ENCODE data around the gene ZNF2.

DNA sequence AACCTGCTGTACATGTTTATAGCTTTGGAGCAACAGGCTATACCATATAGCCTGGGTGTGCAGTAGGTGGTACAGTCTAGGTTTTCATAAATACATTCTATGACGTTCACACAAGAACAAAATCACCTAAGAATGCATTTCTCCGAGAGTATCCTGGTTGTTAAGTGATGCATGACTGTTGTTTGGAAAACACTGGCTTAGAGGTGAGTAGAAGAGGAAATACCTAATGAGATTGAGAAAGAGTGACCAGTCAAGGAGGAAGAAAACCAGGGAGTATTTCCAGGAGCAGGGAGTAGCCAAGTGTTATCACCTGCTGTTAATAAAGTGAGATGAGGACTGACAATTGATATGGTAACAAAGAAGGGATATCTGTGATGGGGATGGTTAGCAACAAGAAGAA, 38.8 kb downstream of the ZNF2 start:
- TF ChIP-seq, protein P1, sequence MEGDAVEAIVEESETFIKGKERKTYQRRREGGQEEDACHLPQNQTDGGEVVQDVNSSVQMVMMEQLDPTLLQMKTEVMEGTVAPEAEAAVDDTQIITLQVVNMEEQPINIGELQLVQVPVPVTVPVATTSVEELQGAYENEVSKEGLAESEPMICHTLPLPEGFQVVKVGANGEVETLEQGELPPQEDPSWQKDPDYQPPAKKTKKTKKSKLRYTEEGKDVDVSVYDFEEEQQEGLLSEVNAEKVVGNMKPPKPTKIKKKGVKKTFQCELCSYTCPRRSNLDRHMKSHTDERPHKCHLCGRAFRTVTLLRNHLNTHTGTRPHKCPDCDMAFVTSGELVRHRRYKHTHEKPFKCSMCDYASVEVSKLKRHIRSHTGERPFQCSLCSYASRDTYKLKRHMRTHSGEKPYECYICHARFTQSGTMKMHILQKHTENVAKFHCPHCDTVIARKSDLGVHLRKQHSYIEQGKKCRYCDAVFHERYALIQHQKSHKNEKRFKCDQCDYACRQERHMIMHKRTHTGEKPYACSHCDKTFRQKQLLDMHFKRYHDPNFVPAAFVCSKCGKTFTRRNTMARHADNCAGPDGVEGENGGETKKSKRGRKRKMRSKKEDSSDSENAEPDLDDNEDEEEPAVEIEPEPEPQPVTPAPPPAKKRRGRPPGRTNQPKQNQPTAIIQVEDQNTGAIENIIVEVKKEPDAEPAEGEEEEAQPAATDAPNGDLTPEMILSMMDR (IDR thresholded peaks at IDR 0.05; ENCODE audit: low read length): no peak
- no peak for TF ChIP-seq EZH2 (IDR thresholded peaks at IDR 0.05; ENCODE audit: borderline replicate concordance, low read length)
